ENCODE data around the gene EGLN2. TPM values are rescaled to one million over a fixed set of nuclear protein-coding genes. Genes with fewer than 3 reads are reported as not detected.
A peak's percentile ranks its signal among the peaks of the same experiment; 100 is the strongest.
"Not testable (repeated sequence)": the region's sequence is repeated elsewhere in the genome, so short reads cannot be mapped to it uniquely, and the experiment has no call there.

EGLN2 gene
- total and polyA plus RNA-seq, 10 of the 15 experiments (the other 5 are each of a cell fraction or from before 2014, with no cell fraction given), result 8.6 to 93.0 (median 66.8) TPM

- FAIRE-seq; intact Hi-C loops (cut with micrococcal nuclease; ENCODE audit: unreplicated experiment); H3K79me2 ChIP-seq (ENCODE audit: control insufficient read depth, insufficient read depth, low read length); H3K27ac ChIP-seq (ENCODE audit: control insufficient read depth, insufficient read depth); H3K27me3 ChIP-seq (replicated peaks in 1 of 2; ENCODE audit: control insufficient read depth in 2 of 2, insufficient read depth in 2 of 2, low read length in 1 of 2); H3K4me3 ChIP-seq; H3K9me3 ChIP-seq (replicated peaks; ENCODE audit: control insufficient read depth, insufficient read depth, low read length); H3K9ac ChIP-seq (ENCODE audit: control insufficient read depth, insufficient read depth, low read length); H3K4me1 ChIP-seq (ENCODE audit: control insufficient read depth, insufficient read depth, low read length); DNase-seq (ENCODE audit: low read depth, low spot score); in situ Hi-C loops (cut with MboI); BruUV-seq (replicated peaks); RAD21 ChIA-PET (ENCODE audit: unreplicated experiment); SMC1A ChIA-PET (ENCODE audit: uncharacterized antibody, unreplicated experiment); POLR2A ChIA-PET; H3K36me3 ChIP-seq (ENCODE audit: control insufficient read depth in 2 of 2, insufficient read depth in 2 of 2, low read length in 1 of 2); H4K20me1 ChIP-seq (ENCODE audit: control insufficient read depth, insufficient read depth): not testable (repeated sequence)
- 0 out of 2 replicates have a peak overlapping the region, but pooled peaks have one; percentile 42 for H3K4me2 ChIP-seq (ENCODE audit: control insufficient read depth, insufficient read depth)
- H2AFZ ChIP-seq (ENCODE audit: control insufficient read depth, low read depth, low read length), result peak overlapping the region; percentile 17; the same call in 1 of the 2 replicates
- peak; percentile 57 for ATAC-seq
- CTCF ChIA-PET, result interaction anchor here (1.2 kb wide), 1 partner anchor 22 kb away, joined by 3 read pairs; no protein-coding TSS in a partner anchor
- 7% methylated on average over 14 of the region's 19 CpGs for WGBS (ENCODE audit: insufficient coverage, insufficient replicate concordance, low lambda C conversion rate, missing lambda C conversion rate)
Observed at GRCh38 chr19:40843653-40844052, 44.7 kb downstream of the EGLN2 start.

DNA sequence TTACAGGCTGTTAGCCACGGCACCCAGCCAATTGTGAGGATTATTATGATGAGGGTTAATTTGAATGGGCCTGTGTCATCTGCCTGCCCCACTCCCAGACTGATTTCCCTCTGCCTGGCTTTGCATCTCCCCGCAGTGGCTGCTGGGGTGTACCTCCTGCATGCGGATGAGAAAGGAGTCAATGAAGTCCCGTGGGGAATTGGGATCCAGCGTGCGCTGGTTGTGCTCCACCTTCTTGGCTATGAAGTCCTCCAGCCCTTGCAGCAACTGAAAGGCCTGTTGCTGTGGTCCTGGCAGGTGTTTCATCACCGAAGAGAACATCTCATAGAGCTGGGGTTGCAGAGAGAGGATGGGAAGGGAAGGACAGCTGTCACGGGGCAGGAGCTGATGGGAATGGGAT lies 47.7 kb downstream of the EGLN2 start:
- H3K79me2 ChIP-seq (ENCODE audit: control insufficient read depth, insufficient read depth, low read length); H4K20me1 ChIP-seq (ENCODE audit: control insufficient read depth, insufficient read depth); CTCF ChIA-PET; H2AFZ ChIP-seq (ENCODE audit: control insufficient read depth, low read depth, low read length); H3K27ac ChIP-seq (ENCODE audit: control insufficient read depth, insufficient read depth); FAIRE-seq; POLR2A ChIA-PET; H3K4me3 ChIP-seq; BruUV-seq (replicated peaks); ATAC-seq; in situ Hi-C loops (cut with MboI); H3K36me3 ChIP-seq (ENCODE audit: control insufficient read depth in 2 of 2, insufficient read depth in 2 of 2, low read length in 1 of 2); H3K9me3 ChIP-seq (replicated peaks; ENCODE audit: control insufficient read depth, insufficient read depth, low read length); RAD21 ChIA-PET (ENCODE audit: unreplicated experiment); SMC1A ChIA-PET (ENCODE audit: uncharacterized antibody, unreplicated experiment); DNase-seq (ENCODE audit: low read depth, low spot score); H3K27me3 ChIP-seq (replicated peaks in 1 of 2; ENCODE audit: control insufficient read depth in 2 of 2, insufficient read depth in 2 of 2, low read length in 1 of 2); H3K4me1 ChIP-seq (ENCODE audit: control insufficient read depth, insufficient read depth, low read length); intact Hi-C loops (cut with micrococcal nuclease; ENCODE audit: unreplicated experiment); H3K9ac ChIP-seq (ENCODE audit: control insufficient read depth, insufficient read depth, low read length); H3K4me2 ChIP-seq (ENCODE audit: control insufficient read depth, insufficient read depth): not testable (repeated sequence)
- WGBS (ENCODE audit: insufficient coverage, insufficient replicate concordance, low lambda C conversion rate, missing lambda C conversion rate), result 56% methylated on average over 6 of the region's 8 CpGs

DNA sequence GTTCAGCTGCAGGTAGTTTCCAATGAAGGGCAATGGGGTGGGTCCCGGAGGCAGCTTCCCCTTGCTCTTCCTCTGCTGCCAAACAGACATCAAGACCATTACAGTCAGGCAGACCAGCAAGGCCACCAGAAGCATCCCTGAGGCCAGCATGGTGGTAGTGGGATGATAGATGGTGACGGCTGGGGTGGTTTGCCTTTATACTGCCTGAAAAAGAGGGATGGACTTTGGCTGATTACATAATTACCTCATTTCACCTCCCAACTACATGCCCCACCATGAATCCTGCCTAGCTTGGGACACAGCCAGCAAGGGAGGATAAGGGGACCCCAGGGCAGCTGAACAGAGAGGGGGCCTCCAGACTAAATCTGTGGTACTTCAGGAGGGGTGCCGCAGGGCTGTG lies 51.3 kb downstream of the EGLN2 start, which contains the start of gene CYP2A6:
CYP2A6 (minus strand) TSS at position 171 of the 400 bp plus-strand sequence; CDS start at position 150, 21 bp downstream.
- ATAC-seq; RAD21 ChIA-PET (ENCODE audit: unreplicated experiment); POLR2A ChIA-PET; intact Hi-C loops (cut with micrococcal nuclease; ENCODE audit: unreplicated experiment); H2AFZ ChIP-seq (ENCODE audit: control insufficient read depth, low read depth, low read length); H3K27me3 ChIP-seq (replicated peaks in 1 of 2; ENCODE audit: control insufficient read depth in 2 of 2, insufficient read depth in 2 of 2, low read length in 1 of 2); H4K20me1 ChIP-seq (ENCODE audit: control insufficient read depth, insufficient read depth); H3K9ac ChIP-seq (ENCODE audit: control insufficient read depth, insufficient read depth, low read length); H3K9me3 ChIP-seq (replicated peaks; ENCODE audit: control insufficient read depth, insufficient read depth, low read length); H3K4me1 ChIP-seq (ENCODE audit: control insufficient read depth, insufficient read depth, low read length); in situ Hi-C loops (cut with MboI); H3K4me3 ChIP-seq; H3K4me2 ChIP-seq (ENCODE audit: control insufficient read depth, insufficient read depth); H3K79me2 ChIP-seq (ENCODE audit: control insufficient read depth, insufficient read depth, low read length); H3K27ac ChIP-seq (ENCODE audit: control insufficient read depth, insufficient read depth); DNase-seq (ENCODE audit: low read depth, low spot score); H3K36me3 ChIP-seq (ENCODE audit: control insufficient read depth in 2 of 2, insufficient read depth in 2 of 2, low read length in 1 of 2); SMC1A ChIA-PET (ENCODE audit: uncharacterized antibody, unreplicated experiment); FAIRE-seq; CTCF ChIA-PET; BruUV-seq (replicated peaks): not testable (repeated sequence)
- 39% methylated on average over 3 of the region's 3 CpGs for WGBS (ENCODE audit: insufficient coverage, insufficient replicate concordance, low lambda C conversion rate, missing lambda C conversion rate)

- H3K9ac ChIP-seq (ENCODE audit: control insufficient read depth, insufficient read depth, low read length); H4K20me1 ChIP-seq (ENCODE audit: control insufficient read depth, insufficient read depth); H3K27ac ChIP-seq (ENCODE audit: control insufficient read depth, insufficient read depth); SMC1A ChIA-PET (ENCODE audit: uncharacterized antibody, unreplicated experiment); RAD21 ChIA-PET (ENCODE audit: unreplicated experiment); H2AFZ ChIP-seq (ENCODE audit: control insufficient read depth, low read depth, low read length); FAIRE-seq; ATAC-seq; H3K4me2 ChIP-seq (ENCODE audit: control insufficient read depth, insufficient read depth); intact Hi-C loops (cut with micrococcal nuclease; ENCODE audit: unreplicated experiment); H3K4me3 ChIP-seq; CTCF ChIA-PET; H3K36me3 ChIP-seq (ENCODE audit: control insufficient read depth in 2 of 2, insufficient read depth in 2 of 2, low read length in 1 of 2); H3K4me1 ChIP-seq (ENCODE audit: control insufficient read depth, insufficient read depth, low read length); H3K79me2 ChIP-seq (ENCODE audit: control insufficient read depth, insufficient read depth, low read length); POLR2A ChIA-PET; in situ Hi-C loops (cut with MboI); H3K27me3 ChIP-seq (replicated peaks in 1 of 2; ENCODE audit: control insufficient read depth in 2 of 2, insufficient read depth in 2 of 2, low read length in 1 of 2); BruUV-seq (replicated peaks); DNase-seq (ENCODE audit: low read depth, low spot score); H3K9me3 ChIP-seq (replicated peaks; ENCODE audit: control insufficient read depth, insufficient read depth, low read length): not testable (repeated sequence)
- WGBS (ENCODE audit: insufficient coverage, insufficient replicate concordance, low lambda C conversion rate, missing lambda C conversion rate), result 17% methylated on average over 2 of the region's 3 CpGs
Observed at GRCh38 chr19:40852467-40853152, 53.6 kb downstream of the EGLN2 start.
